NT2/D1 (cell line): Measurements from ENCODE around the gene LRTM1.

Experiments used
- SUZ12 ChIP-seq: IDR thresholded peaks from 2 replicates; pipeline ENCODE4 v1.6.1; 2011; ENCODE audit not compliant: insufficient read length, insufficient read depth; ENCODE audit errors: extremely low read depth
- YY1 ChIP-seq: IDR thresholded peaks from 2 replicates; pipeline ENCODE4 v1.6.1; 2011; ENCODE audit not compliant: insufficient read length, insufficient read depth

GRCh38 chr3:54955941-54956340 lies 28.1 kb upstream of the LRTM1 start:
- TF ChIP-seq YY1 (no peak), SUZ12 (no peak)
